Activated effector memory CD4-positive, alpha-beta T cell treated with Interleukin-2 at 50 U/mL for 16 hours (primary cell): ENCODE data around the gene KAT14.
"Not testable (repeated sequence)": the region's sequence is repeated elsewhere in the genome, so short reads cannot be mapped to it uniquely, and the experiment has no call there.

Source experiments
- DNase-seq: peaks from one replicate; pipeline ENCODE4 v3.0.0-alpha.2; 2020

KAT14 gene

DNA sequence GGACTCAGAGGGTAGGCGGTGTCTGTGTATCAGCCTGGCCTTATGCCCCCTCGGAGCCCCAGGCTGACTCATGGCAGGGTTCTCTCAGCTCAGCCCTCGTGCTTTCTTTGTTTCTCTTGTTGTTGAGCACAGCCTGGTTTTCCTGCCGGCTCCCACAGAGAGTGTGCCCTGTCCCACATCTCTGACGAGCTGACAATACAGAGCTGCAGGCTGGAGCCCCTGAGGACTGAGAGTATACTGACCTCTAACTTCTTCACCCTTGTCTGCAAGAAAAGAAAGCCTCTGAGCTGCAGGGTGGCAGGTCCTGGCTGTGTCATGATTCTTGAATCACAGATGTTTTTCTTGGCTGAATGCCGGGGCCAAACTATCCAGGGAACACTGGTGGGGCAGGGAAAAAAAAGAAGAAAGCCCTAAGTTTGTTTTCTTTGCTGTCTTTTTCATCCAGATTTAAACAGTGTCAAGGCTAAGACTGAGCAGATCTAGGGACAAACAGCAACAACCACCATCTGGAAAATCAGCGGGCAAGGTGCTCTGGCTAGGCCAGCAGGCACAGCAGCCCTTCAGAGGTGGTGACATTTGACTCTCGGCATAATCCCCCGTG, 87.4 kb downstream of the KAT14 start:
- DNase-seq = no peak

DNA sequence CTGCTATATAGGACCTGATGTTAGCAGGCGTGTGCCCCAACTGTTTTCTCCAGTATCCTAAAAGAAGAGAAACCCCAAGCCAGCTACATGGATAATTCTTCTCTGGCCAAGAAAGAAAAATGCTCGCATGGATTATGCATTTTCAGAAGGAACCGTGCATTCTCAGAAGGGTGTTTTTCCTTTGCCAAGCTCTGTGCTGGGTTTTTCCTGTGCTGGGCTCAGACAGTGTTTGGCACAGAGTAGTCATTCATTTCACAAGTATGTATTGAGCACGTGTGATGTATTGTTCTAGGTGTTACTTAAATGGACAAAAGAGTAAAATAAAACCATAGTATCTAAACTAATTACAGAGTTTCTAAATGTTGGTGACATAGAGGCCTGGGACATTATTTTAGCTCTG, 88.0 kb downstream of the KAT14 start:
- DNase-seq = no peak

DNA sequence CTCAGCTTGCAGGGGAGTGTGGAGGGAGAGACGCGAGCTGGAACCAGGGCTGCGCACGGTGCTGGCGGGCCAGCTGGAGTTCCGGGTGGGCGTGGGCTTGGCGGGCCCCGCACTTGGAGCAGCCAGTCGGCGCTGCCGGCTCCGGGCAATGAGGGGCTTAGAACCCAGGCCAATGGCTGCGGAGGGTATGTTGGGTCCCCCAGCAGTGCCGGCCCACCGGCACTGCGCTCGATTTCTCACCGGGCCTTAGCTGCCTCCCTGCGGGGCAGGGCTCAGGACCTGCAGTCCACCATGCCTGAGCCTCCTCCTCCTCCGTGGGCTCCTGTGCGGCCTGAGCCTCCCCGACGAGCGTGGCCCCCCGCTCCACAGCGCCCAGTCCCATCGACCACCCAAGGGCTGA, 89.1 kb downstream of the KAT14 start:
- DNase-seq = not testable (repeated sequence)

DNA sequence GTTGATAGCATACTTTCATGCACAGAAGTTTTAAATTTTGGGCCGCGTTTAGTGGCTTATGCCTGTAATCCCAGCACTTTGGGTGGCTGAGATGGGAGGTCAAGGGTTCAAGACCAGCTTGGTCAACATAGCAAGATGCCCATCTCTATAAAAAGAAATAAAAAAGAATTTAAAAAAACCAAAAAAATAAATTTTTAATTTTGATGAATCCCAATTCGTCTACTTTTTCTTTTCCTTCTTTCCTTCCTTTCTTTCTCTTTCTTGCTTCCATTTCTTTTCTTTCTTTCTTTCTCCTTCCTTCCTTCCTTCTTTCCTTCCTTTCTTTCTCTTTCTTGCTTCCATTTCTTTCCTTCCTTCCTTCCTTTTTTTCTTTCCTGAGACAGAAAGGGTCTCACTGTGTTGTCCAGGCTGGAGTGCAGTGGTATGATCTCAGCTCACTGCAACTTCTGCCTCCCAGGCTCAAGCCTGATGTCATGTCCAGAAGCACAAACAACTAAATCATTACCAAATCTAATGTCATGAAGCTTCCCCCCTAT, 95.8 kb downstream of the KAT14 start:
- no peak for DNase-seq
